Stimulated activated CD8-positive, alpha-beta memory T cell treated with anti-CD3 and anti-CD28 coated beads, Interleukin-4, amount 100 ng/mL, for 24 hours (primary cell): ENCODE results near the gene KRT17.

Source experiments
- DNase-seq: peaks from one replicate; pipeline ENCODE4 v3.0.0-alpha.2; 2020; ENCODE audit warnings: low read depth

Gene KRT17

GRCh38 chr17:41571561-41572434, 52.6 kb downstream of the KRT17 start, which contains the start of gene KRT9:
Gene KRT9, minus strand, starts transcription at chr17:41572059. Its CDS starts 67 bp downstream, at chr17:41571992.
- DNase-seq: no peak
